H1 (cell line): ENCODE data around the gene MACF1. TPM values are rescaled to one million over a fixed set of nuclear protein-coding genes. Genes with fewer than 3 reads are reported as not detected.

ENCODE experiments used
- CTCF ChIA-PET: fragments of 300-600 bp; sonication (Branson Sonifier 250); formaldehyde crosslinking; loops from one replicate; lab custom pipeline; 2021; ENCODE audit not compliant: partially characterized antibody; lab: Charles Lee
- POLR2A ChIA-PET: fragments of 300-600 bp; sonication (Branson Sonifier 250); formaldehyde crosslinking; loops from one replicate; lab custom pipeline; 2021; ENCODE audit warnings: inconsistent platforms; ENCODE audit not compliant: partially characterized antibody; lab: Charles Lee
- DNase-seq, 2 experiments: peaks; one replicate each; pipeline versions ENCODE4 v3.0.0 to v3.0.0-alpha.2; 2010 to 2022; ENCODE audit warnings: low spot score in 2 of 2, low read depth in 1 of 2, mixed read lengths in 1 of 2
- FAIRE-seq: peaks from 2 replicates; lab custom pipeline; 2011; peaks lifted over from hg19 to GRCh38; lab: Jason Lieb, UNC
- H2AFZ ChIP-seq: 2 replicates; pipeline ENCODE4 v1.8.1; 2012; ENCODE audit warnings: low read length, inconsistent platforms
- H2AK5ac ChIP-seq: 2 replicates; pipeline ENCODE4 v1.6.1; 2013; ENCODE audit warnings: low read depth, low read length
- H2BK120ac ChIP-seq: replicated peaks from 2 replicates; pipeline ENCODE3; 2013; ENCODE audit warnings: low read depth, low read length, inconsistent platforms
- H2BK12ac ChIP-seq: 2 replicates; pipeline ENCODE4 v1.6.1; 2013; ENCODE audit warnings: low read depth, low read length
- H2BK15ac ChIP-seq: 2 replicates; pipeline ENCODE4 v1.6.1; 2013; ENCODE audit warnings: low read length
- H2BK20ac ChIP-seq: 2 replicates; pipeline ENCODE4 v1.6.1; 2013; ENCODE audit warnings: low read length
- H2BK5ac ChIP-seq: 2 replicates; pipeline ENCODE4 v1.6.1; 2013; ENCODE audit warnings: low read depth, low read length
- H3K14ac ChIP-seq: 2 replicates; pipeline ENCODE4 v1.6.1; 2013; ENCODE audit warnings: inconsistent platforms; ENCODE audit not compliant: insufficient read length
- H3K18ac ChIP-seq: 2 replicates; pipeline ENCODE4 v1.6.1; 2013; ENCODE audit warnings: low read length; ENCODE audit errors: extremely low read depth
- H3K23ac ChIP-seq: 2 replicates; pipeline ENCODE4 v1.6.1; 2013; ENCODE audit warnings: inconsistent platforms; ENCODE audit not compliant: insufficient read length
- H3K23me2 ChIP-seq: 2 replicates; pipeline ENCODE4 v1.6.1; 2013; ENCODE audit warnings: low read depth, low read length
- H3K27ac ChIP-seq: 2 replicates; pipeline ENCODE4 v1.6.1; 2011; ENCODE audit warnings: low read depth, low read length, inconsistent platforms
- H3K27me3 ChIP-seq, 4 experiments: replicated peaks in 1 of 4; 1 replicate in 1 of 4; 2 replicates in 3 of 4; pipeline versions ENCODE4 v1.6.1 to v1.8.1; 2011 to 2013; ENCODE audit warnings: low read length in 3 of 4, mild to moderate bottlenecking in 3 of 4, inconsistent platforms in 2 of 4, mixed read lengths in 2 of 4, moderate library complexity in 1 of 4; ENCODE audit not compliant: control insufficient read depth in 3 of 4, insufficient read depth in 3 of 4; ENCODE audit errors: extremely low read depth in 1 of 4
- H3K36me3 ChIP-seq, 4 experiments: 2 replicates each; pipeline versions ENCODE4 v1.6.1 to v1.8.1; 2011 to 2013; ENCODE audit warnings: mild to moderate bottlenecking in 4 of 4, low read length in 3 of 4, moderate library complexity in 2 of 4, control low read depth in 1 of 4, inconsistent platforms in 1 of 4; ENCODE audit not compliant: insufficient read depth in 4 of 4, control insufficient read depth in 2 of 4
- H3K4ac ChIP-seq: replicated peaks from 2 replicates; pipeline ENCODE3; 2013; ENCODE audit warnings: low read length, low read depth, mixed read lengths, inconsistent platforms; ENCODE audit not compliant: insufficient read length
- H3K4me1 ChIP-seq, 4 experiments: replicated peaks in 1 of 4; 1 replicate in 1 of 4; 2 replicates in 3 of 4; pipeline versions ENCODE4 v1.6.1 to v1.8.1; 2011 to 2013; ENCODE audit warnings: low read length in 3 of 4, inconsistent platforms in 2 of 4, mixed read lengths in 1 of 4; ENCODE audit not compliant: insufficient read depth in 4 of 4, control insufficient read depth in 3 of 4
- H3K4me2 ChIP-seq, 2 experiments: 2 replicates each; pipeline versions ENCODE4 v1.6.1 to v1.8.1; 2011 to 2013; ENCODE audit warnings: low read depth in 2 of 2, low read length in 2 of 2, control low read depth in 1 of 2, inconsistent platforms in 1 of 2, mild to moderate bottlenecking in 1 of 2; ENCODE audit not compliant: insufficient read depth in 1 of 2
- H3K4me3 ChIP-seq, 4 experiments: fragments of 200-600, 300-600 bp in 1 of 4; sonication (generic), shearing (Covaris generic), sonication (Bioruptor Twin) in 1 of 4; 2 replicates each; pipeline versions ENCODE4 v1.5.1 to v1.8.1; 2011 to 2016; ENCODE audit warnings: low read length in 4 of 4, low read depth in 3 of 4, control low read depth in 2 of 4, inconsistent platforms in 2 of 4, mild to moderate bottlenecking in 2 of 4, mixed read lengths in 1 of 4, moderate library complexity in 1 of 4; ENCODE audit not compliant: insufficient read depth in 2 of 4; ENCODE audit errors: extremely low read depth in 1 of 4
- H3K56ac ChIP-seq: replicated peaks from 2 replicates; pipeline ENCODE3; 2013; ENCODE audit warnings: low read depth, mild to moderate bottlenecking, mixed read lengths, low read length, inconsistent platforms; ENCODE audit not compliant: insufficient read length
- H3K79me1 ChIP-seq: 2 replicates; pipeline ENCODE4 v1.6.1; 2013; ENCODE audit warnings: low read depth, low read length, control low read depth
- H3K79me2 ChIP-seq, 2 experiments: 2 replicates each; pipeline versions ENCODE4 v1.6.1 to v1.8.1; 2012 to 2013; ENCODE audit warnings: low read length in 2 of 2, mild to moderate bottlenecking in 2 of 2, inconsistent platforms in 1 of 2; ENCODE audit not compliant: insufficient read depth in 2 of 2, control insufficient read depth in 1 of 2
- H3K9ac ChIP-seq, 4 experiments: replicated peaks in 1 of 4; 1 replicate in 1 of 4; 2 replicates in 3 of 4; pipeline versions ENCODE4 v1.6.1 to v1.8.1; 2011 to 2013; ENCODE audit warnings: low read depth in 3 of 4, low read length in 3 of 4, control low read depth in 2 of 4, mild to moderate bottlenecking in 2 of 4, moderate library complexity in 2 of 4, inconsistent platforms in 1 of 4; ENCODE audit errors: extremely low read depth in 1 of 4
- H3K9me3 ChIP-seq, 2 experiments: 2 replicates each; pipeline versions ENCODE4 v1.6.1 to v1.8.1; 2012 to 2013; ENCODE audit warnings: mild to moderate bottlenecking in 2 of 2, moderate library complexity in 2 of 2, control low read depth in 1 of 2, inconsistent platforms in 1 of 2, low read depth in 1 of 2, low read length in 1 of 2, mixed read lengths in 1 of 2; ENCODE audit not compliant: insufficient read depth in 2 of 2
- H4K20me1 ChIP-seq, 2 experiments: replicated peaks in 1 of 2; 2 replicates each; pipeline versions ENCODE3 to v1.8.1; 2011 to 2013; ENCODE audit warnings: inconsistent platforms in 2 of 2, low read length in 2 of 2, mild to moderate bottlenecking in 1 of 2; ENCODE audit not compliant: insufficient read depth in 2 of 2, control insufficient read depth in 1 of 2
- H4K5ac ChIP-seq: 2 replicates; pipeline ENCODE4 v1.6.1; 2013; ENCODE audit warnings: low read length, low read depth, mixed read lengths, inconsistent platforms; ENCODE audit not compliant: insufficient read length
- H4K8ac ChIP-seq: 2 replicates; pipeline ENCODE4 v1.8.0; 2013; ENCODE audit warnings: mild to moderate bottlenecking, moderate library complexity, low read length, inconsistent platforms; ENCODE audit not compliant: insufficient read depth; ENCODE audit errors: extremely low read depth
- H4K91ac ChIP-seq: replicated peaks from 2 replicates; pipeline ENCODE3; 2013; ENCODE audit warnings: low read length, mixed read lengths, inconsistent platforms; ENCODE audit not compliant: insufficient read length
- CEBPB ChIP-seq: IDR thresholded peaks from 2 replicates; pipeline ENCODE4 v1.6.1; 2012; ENCODE audit warnings: low read depth, low read length
- RFX5 ChIP-seq: IDR thresholded peaks from 2 replicates; pipeline ENCODE4 v1.6.1; 2011; ENCODE audit warnings: low read depth, low read length, improper control_type of control experiment, borderline replicate concordance
- WGBS, 2 experiments: shearing (Covaris generic) in 1 of 2; methylation state at CpG; one replicate each; pipeline versions ENCODE4 v1.1.6 to v1.1.7; 2013 to 2015; ENCODE audit warnings: low lambda C conversion rate in 2 of 2, mixed read lengths in 2 of 2, inconsistent platforms in 1 of 2, low coverage in 1 of 2, missing lambda C conversion rate in 1 of 2; ENCODE audit not compliant: insufficient replicate concordance in 2 of 2, insufficient coverage in 1 of 2, insufficient read length in 1 of 2; ENCODE audit errors: extremely low coverage in 1 of 2, missing lambda C conversion rate in 1 of 2; 5-methylcytosine and 5-hydroxymethylcytosine counted together
- polyA plus RNA-seq, 7 experiments: library from polyadenylated mRNA; depleted of rRNA in 3 of 7; stranded (reverse) in 5 of 7; unstranded in 2 of 7; fragments of >200 nt in 5 of 7; fragments of 200-250 nt in 2 of 7; gene quantifications; 1 replicate in 5 of 7; 2 replicates in 1 of 7; 4 replicates in 1 of 7; pipeline versions ENCODE4 v1.2.1 to v1.2.3, GENCODE V29; 2011 to 2013; ENCODE audit warnings: missing spikeins in 2 of 7, mixed read lengths in 2 of 7
- total RNA-seq: library from RNA; stranded (reverse); fragmentation: NEBNext Ultra II Directional; extraction: Animal tissue kit (Norgen Biotek cat#: 25700); gene quantifications from 2 replicates; pipeline ENCODE4 v1.2.1, GENCODE V29; 2021

Gene MACF1
- total and polyA plus RNA-seq, 2 of the 8 experiments (the other 6 are each of a cell fraction or from before 2014, with no cell fraction given), result 59.8 to 285 TPM

GRCh38 chr1:39483276-39483675, 278.8 kb downstream of the MACF1 start:
- no peak overlapping the region for H2BK15ac ChIP-seq
- TF ChIP-seq CEBPB (0 out of 2 replicates have a peak, but pooled peaks have one; percentile 20), RFX5 (no peak)
- no peak overlapping the region for H3K9ac ChIP-seq
- H2BK12ac ChIP-seq, result no peak overlapping the region; the same call in 1 of the 2 replicates
- no peaks in the 10 kb centered on the region for H3K4me1 ChIP-seq
- no peak overlapping the region for H4K5ac ChIP-seq
- H3K79me1 ChIP-seq, result no peaks in the 10 kb centered on the region
- DNase-seq (no peak), FAIRE-seq (no peak)
- H2AFZ ChIP-seq, result no peak overlapping the region
- peaks cover 9 to 58% (median 41%) of the 10 kb centered on the region in 4 experiments; a peak in 7 of 8 replicates for H3K36me3 ChIP-seq
- no peak overlapping the region for H2BK20ac ChIP-seq
- no peak overlapping the region for H2BK5ac ChIP-seq
- no peaks in the 10 kb centered on the region for H3K79me2 ChIP-seq
- H3K23me2 ChIP-seq, result no peaks in the 10 kb centered on the region
- no peak overlapping the region for H3K18ac ChIP-seq
- H3K14ac ChIP-seq, result no peak overlapping the region
- H3K27ac ChIP-seq, result no peak overlapping the region
- peak overlapping the region; percentile 36; the same call in 1 of the 2 replicates for H4K8ac ChIP-seq
- no peak overlapping the region for H2AK5ac ChIP-seq
- 73% methylated on average over 1 of the region's 1 CpG; no CpG with 5 or more reads in 1 of the 2 experiments for WGBS, 2 experiments
- H3K4me3 ChIP-seq, result no peak overlapping the region
- no peak overlapping the region for H3K4me2 ChIP-seq
- POLR2A ChIA-PET, result no interaction called here
- H3K23ac ChIP-seq, result no peak overlapping the region
- H3K9me3 ChIP-seq, result no peaks in the 10 kb centered on the region
- no peaks in the 10 kb centered on the region for H3K27me3 ChIP-seq
- no peak overlapping the region for H3K56ac ChIP-seq
- H2BK120ac ChIP-seq, result no peak overlapping the region
- peaks cover 2 to 4% of the 10 kb centered on the region in 2 experiments for H4K20me1 ChIP-seq
- CTCF ChIA-PET, result interaction anchor here (0.6 to 1.2 kb wide), 2 partner anchors 46 to 385 kb away, joined by 3 read pairs; no protein-coding TSS in a partner anchor
- no peak overlapping the region for H4K91ac ChIP-seq
- H3K4ac ChIP-seq, result no peak overlapping the region
